Activated naive CD8-positive, alpha-beta T cell (primary cell): ENCODE results near the gene MIOX.
A peak's percentile ranks its signal among the peaks of the same experiment; 100 is the strongest.

ENCODE experiments used
- H3K27ac Mint-ChIP-seq: one replicate; pipeline ENCODE4 v1.8.0; 2021; ENCODE audit warnings: mixed read lengths
- H3K27me3 Mint-ChIP-seq: one replicate; pipeline ENCODE4 v1.8.0; 2021; ENCODE audit warnings: mixed read lengths
- H3K36me3 Mint-ChIP-seq: one replicate; pipeline ENCODE4 v1.8.0; 2021; ENCODE audit warnings: mixed read lengths
- H3K4me1 Mint-ChIP-seq: one replicate; pipeline ENCODE4 v1.8.0; 2021; ENCODE audit warnings: low read depth, mixed read lengths
- H3K4me3 Mint-ChIP-seq: one replicate; pipeline ENCODE4 v1.8.0; 2021; ENCODE audit warnings: mild to moderate bottlenecking, mixed read lengths
- H3K9me3 Mint-ChIP-seq: one replicate; pipeline ENCODE4 v1.8.0; 2021; ENCODE audit warnings: low read depth, mixed read lengths

The MIOX gene

DNA sequence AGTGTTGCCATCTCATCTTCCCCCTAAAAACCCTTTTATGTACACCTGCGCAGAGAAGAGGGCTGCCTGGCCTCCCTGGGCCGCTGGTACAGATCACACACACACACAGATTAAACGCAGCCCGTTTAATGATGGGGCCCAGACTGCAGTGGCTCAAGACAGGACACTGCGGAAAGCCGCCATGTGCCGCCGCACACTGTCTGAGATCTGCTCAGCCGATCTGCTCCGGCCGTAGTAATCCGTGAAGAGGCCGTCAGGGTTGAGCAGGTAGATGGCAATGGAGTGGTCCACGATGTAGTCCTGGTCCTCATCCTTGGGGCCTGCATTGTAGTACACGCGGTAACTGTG is 36.8 kb downstream of the MIOX start:
- Mint-ChIP-seq H3K4me3 (peak overlapping the region; percentile 35), H3K9me3 (no peaks in the 10 kb centered on the region), H3K27ac (no peak overlapping the region), H3K36me3 (peaks cover 2% of the 10 kb centered on the region), H3K4me1 (peaks cover 21% of the 10 kb centered on the region), H3K27me3 (no peaks in the 10 kb centered on the region)

DNA sequence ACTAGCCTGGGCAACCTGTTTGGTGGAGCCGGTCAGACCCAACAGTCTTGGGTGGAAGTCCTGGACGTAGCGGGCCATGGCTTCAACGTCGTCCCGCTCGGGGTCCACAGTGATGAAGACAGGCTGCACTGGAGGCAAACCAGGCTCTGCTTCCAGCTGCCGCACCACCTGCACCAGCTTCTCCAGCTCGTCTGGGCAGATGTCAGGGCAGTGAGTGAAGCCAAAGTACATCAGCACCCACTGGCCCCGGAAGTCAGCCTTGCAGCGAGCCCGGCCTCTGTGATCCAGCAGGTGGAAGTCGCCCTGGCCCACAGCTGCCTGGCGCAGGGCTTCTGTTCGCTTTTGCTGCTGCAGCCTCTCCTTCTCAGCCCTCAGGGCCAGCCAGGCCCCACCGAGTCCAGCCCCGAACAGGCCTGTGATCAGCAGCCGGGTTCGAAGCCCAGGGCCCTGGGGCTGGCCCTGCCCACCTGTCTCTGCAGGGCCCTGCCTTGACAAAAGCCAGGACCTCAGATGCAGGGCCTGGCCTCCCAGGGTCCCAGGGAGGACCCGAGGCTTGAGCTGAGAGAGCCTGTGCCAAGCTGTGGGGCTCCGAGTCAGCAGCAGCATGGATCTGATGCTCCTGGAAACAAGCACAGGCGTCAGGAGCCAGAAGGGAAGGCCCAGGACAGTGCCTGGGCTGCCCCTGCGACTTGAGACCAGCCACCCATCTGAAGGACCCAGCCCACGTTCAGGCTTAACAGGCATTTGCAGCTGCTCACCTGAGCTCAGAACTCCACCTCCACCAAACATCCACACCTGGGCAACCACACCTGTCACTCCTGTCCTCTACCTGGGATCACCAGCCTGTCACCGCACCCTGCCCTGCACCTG is 37.4 kb downstream of the MIOX start:
- no peaks in the 10 kb centered on the region for H3K9me3 Mint-ChIP-seq
- peak overlapping the region; percentile 59 for H3K27ac Mint-ChIP-seq
- peak overlapping the region; percentile 90 for H3K4me3 Mint-ChIP-seq
- peaks cover 23% of the 10 kb centered on the region for H3K4me1 Mint-ChIP-seq
- H3K27me3 Mint-ChIP-seq: no peaks in the 10 kb centered on the region
- H3K36me3 Mint-ChIP-seq: peaks cover 2% of the 10 kb centered on the region

- Mint-ChIP-seq H3K9me3 (no peaks in the 10 kb centered on the region), H3K4me3 (peak overlapping the region; percentile 90), H3K27me3 (no peaks in the 10 kb centered on the region), H3K36me3 (peaks cover 2% of the 10 kb centered on the region), H3K4me1 (peaks cover 23% of the 10 kb centered on the region), H3K27ac (peak overlapping the region; percentile 59)
Observed at GRCh38 chr22:50524676-50525103, 38.0 kb downstream of the MIOX start.

DNA sequence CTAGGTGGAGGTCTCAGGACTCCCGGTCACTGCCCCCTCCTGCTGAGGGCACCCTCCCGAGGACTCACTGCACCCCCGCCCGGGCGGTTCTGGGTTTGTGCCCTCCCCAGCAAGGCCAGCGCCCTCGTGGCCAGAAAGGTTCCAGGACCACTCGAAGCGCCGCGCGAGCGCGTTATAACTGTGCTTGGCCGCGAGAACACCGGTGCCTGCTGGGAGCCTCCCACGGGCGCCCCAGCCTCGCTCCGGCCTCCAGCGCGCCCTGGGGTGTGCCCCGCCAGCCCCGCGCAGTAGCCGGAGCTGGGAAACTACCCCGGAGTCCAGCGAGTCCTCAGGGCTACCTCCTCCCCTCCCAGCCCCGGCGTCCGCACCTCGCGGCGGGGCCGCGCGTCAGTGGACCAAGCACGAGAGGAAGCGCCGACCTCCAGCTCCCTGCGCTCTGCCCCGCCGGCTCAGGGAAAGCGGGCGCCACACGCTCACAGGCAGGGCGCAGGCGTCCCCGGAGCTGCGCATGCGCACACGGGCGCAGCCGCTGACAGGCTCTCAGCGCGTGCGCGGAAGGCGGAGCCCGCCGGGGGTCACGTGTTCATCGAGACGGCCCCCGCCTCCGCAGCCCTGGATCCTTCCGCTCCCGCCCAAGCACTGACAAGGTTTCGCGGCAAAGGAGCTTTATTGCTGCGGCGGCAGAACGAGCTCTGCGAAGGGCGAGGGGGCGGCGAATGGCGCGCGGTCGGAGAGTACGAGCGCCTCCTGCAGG is 38.6 kb downstream of the MIOX start, which contains the start of gene SCO2:
Gene SCO2, minus strand, starts transcription at position 495 of the 754 bp plus-strand sequence. CDS start 1,187 bp downstream, outside the sequence.
- Mint-ChIP-seq H3K27ac (peak within 1 kb of the TSS; percentile 61), H3K36me3 (peaks cover 2% of the 10 kb centered on the region), H3K4me1 (peaks cover 23% of the 10 kb centered on the region)

DNA sequence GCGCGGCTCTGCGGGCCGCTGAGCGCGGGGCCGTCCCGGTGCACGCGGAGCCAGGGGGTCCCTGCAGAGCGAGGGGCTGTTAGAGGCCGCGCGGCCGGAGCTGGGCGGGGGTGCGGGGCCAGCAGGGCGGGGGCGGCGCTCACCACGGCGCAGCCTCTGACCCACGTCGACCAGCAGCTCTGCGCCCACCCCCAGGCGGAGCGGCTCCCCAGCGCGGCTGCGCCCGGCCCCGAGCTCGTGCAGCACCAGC is 39.1 kb downstream of the MIOX start:
- no peaks in the 10 kb centered on the region for H3K27me3 Mint-ChIP-seq
- peaks cover 2% of the 10 kb centered on the region for H3K36me3 Mint-ChIP-seq
- peaks cover 23% of the 10 kb centered on the region for H3K4me1 Mint-ChIP-seq
- H3K4me3 Mint-ChIP-seq: peak overlapping the region; percentile 90
- H3K9me3 Mint-ChIP-seq: no peaks in the 10 kb centered on the region
- peak overlapping the region; percentile 61 for H3K27ac Mint-ChIP-seq

More for the DNA sequence above, 38.6 kb downstream of the MIOX start, which contains the start of gene SCO2:
- peak within 1 kb of the TSS; percentile 90 for H3K4me3 Mint-ChIP-seq
- H3K9me3 Mint-ChIP-seq: no peaks in the 10 kb centered on the region
- H3K27me3 Mint-ChIP-seq: no peaks in the 10 kb centered on the region

DNA sequence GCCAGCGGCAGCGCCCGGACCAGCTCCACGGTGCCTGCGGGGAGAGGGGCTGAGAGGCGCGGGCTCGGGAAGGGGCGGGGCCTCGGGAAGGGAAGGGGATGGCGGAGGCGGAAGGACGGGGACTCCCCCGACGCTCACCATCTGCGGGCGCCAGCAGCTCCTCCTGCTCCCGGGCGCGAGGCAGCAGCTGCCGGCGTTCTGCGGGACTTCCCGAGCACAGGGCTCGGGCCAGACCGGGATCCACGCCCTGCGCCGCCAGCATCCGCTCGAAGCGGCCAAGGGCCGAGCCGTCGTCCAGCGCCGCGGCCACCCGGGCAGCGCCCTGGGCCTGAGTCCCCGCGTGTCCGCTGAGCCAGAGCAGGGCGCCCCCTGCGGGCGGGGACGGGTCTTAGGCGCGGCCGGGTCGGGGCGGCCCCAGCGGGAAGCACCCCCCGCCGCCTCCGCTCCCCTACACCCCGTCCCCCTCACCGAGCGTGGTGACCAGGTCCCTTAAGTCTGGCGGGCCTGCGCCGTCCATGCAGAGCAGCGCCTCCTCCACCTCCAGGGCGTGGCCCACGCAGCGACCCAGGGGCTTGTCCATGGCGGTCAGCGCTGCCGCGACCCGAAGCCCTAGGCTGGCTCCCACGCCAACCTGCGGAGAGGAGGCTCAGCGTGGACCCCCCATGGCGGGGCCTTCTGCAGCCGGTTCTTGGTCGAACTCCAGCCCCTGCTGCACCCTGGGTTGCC is 39.6 kb downstream of the MIOX start:
- H3K4me1 Mint-ChIP-seq: peaks cover 23% of the 10 kb centered on the region
- peaks cover 2% of the 10 kb centered on the region for H3K36me3 Mint-ChIP-seq
- no peaks in the 10 kb centered on the region for H3K9me3 Mint-ChIP-seq
- peak overlapping the region; percentile 77 for H3K4me3 Mint-ChIP-seq
- no peaks in the 10 kb centered on the region for H3K27me3 Mint-ChIP-seq
- H3K27ac Mint-ChIP-seq: peak overlapping the region; percentile 80

- H3K27me3 Mint-ChIP-seq: no peaks in the 10 kb centered on the region
- H3K4me3 Mint-ChIP-seq: peak overlapping the region; percentile 77
- H3K4me1 Mint-ChIP-seq: peaks cover 23% of the 10 kb centered on the region
- peaks cover 2% of the 10 kb centered on the region for H3K36me3 Mint-ChIP-seq
- peak overlapping the region; percentile 80 for H3K27ac Mint-ChIP-seq
- H3K9me3 Mint-ChIP-seq: no peaks in the 10 kb centered on the region
Observed at GRCh38 chr22:50526834-50527801, 40.5 kb downstream of the MIOX start.

- Mint-ChIP-seq H3K9me3 (no peaks in the 10 kb centered on the region), H3K36me3 (peaks cover 2% of the 10 kb centered on the region), H3K27ac (peak overlapping the region; percentile 80), H3K4me3 (peak overlapping the region; percentile 77), H3K4me1 (peaks cover 27% of the 10 kb centered on the region), H3K27me3 (no peaks in the 10 kb centered on the region)
Observed at GRCh38 chr22:50527921-50528681, 41.4 kb downstream of the MIOX start.

DNA sequence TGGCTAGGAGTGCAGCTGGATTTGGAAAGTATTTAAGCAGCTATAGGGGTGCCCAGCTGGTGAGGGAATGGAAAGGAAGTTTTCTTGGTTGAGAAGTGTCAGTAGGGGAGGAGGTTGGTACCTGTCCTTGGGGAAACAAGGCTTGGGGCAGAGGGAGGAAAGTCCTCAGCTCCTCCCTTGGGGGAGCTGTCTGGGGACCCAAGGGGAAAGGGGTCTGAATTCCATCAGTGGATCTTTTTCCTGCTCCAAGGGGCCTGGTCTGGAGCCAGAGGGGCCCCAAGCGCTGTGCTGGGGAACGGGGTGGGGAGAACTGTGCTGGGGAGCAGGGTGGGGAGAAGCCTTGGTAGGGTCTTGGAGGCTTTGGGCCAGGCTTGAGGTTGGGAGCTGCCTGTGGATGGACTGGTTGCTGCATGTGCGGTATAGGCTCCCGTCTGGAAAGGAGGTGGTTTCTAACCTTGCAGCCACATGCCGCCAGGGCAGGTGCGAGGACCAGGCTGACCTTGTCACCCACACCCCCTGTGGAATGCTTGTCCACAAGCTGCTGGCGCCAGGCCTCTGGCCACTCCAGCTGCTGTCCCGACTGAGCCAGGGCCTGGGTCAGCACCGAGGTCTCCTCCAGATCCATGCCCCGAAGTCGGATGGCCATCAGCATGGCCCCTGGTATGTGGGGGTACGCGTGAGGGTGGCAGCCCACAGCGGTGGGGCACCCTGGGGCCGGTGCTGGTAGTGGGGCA is 42.2 kb downstream of the MIOX start:
- Mint-ChIP-seq H3K4me3 (peak overlapping the region; percentile 77), H3K9me3 (no peaks in the 10 kb centered on the region), H3K36me3 (peaks cover 2% of the 10 kb centered on the region), H3K27me3 (no peaks in the 10 kb centered on the region), H3K27ac (peak overlapping the region; percentile 80), H3K4me1 (peaks cover 33% of the 10 kb centered on the region)

- Mint-ChIP-seq H3K4me1 (peaks cover 37% of the 10 kb centered on the region), H3K27me3 (no peaks in the 10 kb centered on the region), H3K9me3 (no peaks in the 10 kb centered on the region), H3K27ac (no peak overlapping the region), H3K4me3 (peak overlapping the region; percentile 61), H3K36me3 (peaks cover 2% of the 10 kb centered on the region)
Observed at GRCh38 chr22:50529416-50529896, 42.8 kb downstream of the MIOX start.

DNA sequence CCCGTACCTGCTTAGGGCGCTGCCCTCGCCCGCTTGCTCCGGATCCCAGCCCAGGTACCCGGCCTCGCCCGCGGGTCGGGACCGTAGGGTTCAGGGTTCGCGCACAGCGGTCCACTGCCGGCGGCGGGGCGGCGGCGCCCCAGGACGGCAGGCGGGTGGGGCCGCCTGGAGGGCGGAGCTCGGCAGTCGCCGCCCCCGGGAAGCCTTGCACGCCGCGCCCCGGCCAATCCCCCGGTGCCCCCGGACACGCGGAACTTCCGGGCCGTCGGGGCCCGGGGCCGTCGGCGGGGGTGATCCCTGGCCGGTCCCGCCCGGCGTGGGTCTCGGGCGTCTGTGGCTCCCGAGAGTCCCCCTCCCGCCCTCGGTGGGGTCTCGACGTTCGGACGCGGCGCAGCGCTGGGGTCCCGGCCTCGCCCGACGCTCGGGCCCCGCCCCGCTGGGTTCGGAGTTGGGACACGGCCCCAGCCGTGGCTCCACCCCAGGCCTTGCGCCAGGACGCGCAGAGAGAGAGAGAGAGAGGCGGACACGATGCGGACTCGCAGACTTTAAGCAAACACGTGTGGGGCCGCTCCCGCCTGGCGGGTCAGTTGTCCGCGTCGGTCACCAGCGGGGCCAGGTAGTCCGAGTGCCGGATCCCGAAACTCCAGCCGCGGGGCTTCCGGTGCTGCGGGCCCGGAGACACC is 43.4 kb downstream of the MIOX start, which contains the start of gene TYMP:
Gene TYMP, minus strand, starts transcription at position 116 of the 683 bp plus-strand sequence. CDS start 303 bp downstream, outside the sequence.
- H3K36me3 Mint-ChIP-seq: no peaks in the 10 kb centered on the region
- H3K9me3 Mint-ChIP-seq: no peaks in the 10 kb centered on the region

DNA sequence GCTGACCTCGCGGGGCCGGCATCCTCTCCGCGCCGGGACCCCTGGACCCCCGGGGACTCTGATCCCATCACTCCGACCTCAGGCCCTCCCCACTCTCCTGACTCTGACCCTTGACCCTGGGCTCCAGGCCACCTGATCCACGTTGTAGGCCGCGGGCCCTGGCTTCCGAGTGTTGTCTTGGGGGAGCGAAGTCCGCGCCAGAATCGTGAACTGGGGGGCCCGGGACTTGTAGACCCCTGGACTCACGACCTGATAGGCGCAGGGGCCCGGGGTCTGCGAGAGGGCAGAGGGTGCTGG is 43.9 kb downstream of the MIOX start:
- H3K9me3 Mint-ChIP-seq: no peaks in the 10 kb centered on the region
- H3K36me3 Mint-ChIP-seq: no peaks in the 10 kb centered on the region
- H3K27ac Mint-ChIP-seq: peak overlapping the region; percentile 93
- H3K4me1 Mint-ChIP-seq: peaks cover 34% of the 10 kb centered on the region
- H3K27me3 Mint-ChIP-seq: no peaks in the 10 kb centered on the region
- peak overlapping the region; percentile 89 for H3K4me3 Mint-ChIP-seq

More for the DNA sequence above, 43.4 kb downstream of the MIOX start, which contains the start of gene TYMP:
- H3K4me1 Mint-ChIP-seq: peaks cover 34% of the 10 kb centered on the region
- H3K27ac Mint-ChIP-seq: peak within 1 kb of the TSS; percentile 93
- no peaks in the 10 kb centered on the region for H3K27me3 Mint-ChIP-seq
- peak within 1 kb of the TSS; percentile 89 for H3K4me3 Mint-ChIP-seq
